Fibroblast of skin of abdomen (primary cell): ENCODE measurements around the gene CSTF2.

Experiments
- DNase-seq: peaks from one replicate; pipeline ENCODE4 v3.0.0-alpha.2; 2013

Gene CSTF2

DNA sequence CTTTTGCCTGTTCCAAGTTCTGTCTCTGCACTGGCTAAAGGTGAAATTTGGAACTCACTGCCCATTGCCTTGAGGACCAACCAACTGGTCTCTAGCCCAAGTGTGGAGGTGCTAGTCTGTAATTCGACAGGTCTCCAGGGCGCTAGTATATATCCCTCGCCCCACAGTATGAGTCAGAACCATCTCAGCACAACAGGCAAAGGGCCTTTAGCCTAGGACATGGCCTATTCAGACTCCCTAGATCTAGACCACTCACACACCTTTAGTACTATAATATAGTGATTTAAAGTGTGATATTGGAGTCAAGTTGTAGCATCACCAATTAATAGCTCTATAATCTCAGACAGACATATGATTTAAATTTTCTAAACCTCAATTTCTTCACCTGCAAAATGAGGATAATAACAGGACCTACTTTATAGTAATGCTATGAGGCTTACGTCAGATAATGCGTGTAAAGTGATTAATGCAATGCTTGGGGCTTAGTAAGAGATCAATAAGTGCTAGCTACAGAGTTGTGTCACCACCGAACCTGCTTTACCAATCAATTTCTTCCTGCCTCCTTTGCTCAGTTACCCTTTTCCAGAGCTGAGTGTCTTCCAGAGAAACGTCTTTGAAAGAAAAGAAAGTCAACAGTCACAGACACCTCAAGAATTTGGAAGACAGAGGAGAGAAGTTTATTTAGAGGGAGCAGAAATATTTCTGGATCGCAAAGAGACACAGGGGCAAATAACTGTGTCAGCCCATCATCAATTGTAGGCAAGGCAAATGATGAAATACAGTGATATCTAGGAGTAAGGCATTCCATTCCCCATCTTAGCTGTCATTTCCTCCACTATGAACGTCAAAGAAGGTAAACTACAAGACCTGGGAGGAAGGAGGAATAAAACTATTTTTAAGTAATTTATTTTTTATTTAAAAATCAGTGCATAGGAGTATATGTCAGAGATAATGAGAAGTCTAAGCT lies 51.7 kb downstream of the CSTF2 start:
- peak; percentile 21 for DNase-seq

DNA sequence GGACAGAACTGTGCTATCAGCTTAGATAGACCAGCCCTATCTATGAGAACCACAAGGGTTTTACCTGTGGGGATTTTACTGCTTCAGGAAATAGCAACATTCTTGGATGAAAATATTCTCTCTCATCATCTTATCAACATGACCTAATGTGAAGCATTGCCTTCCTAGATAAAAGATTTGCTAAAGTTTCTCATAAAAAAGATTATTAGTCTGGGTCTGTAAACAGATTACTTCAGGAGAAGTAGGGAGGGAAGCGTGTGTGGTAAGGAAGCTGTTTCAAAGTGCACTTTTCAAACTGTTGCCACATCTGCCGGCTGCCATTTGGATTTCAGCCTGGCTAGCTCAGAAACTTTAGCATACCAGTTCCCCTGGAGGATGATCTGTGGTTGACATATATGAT lies 54.1 kb downstream of the CSTF2 start, which contains the start of gene NOX1:
TSS of gene NOX1 (minus strand) at position 35 of the 400 bp plus-strand sequence. CDS start 220 bp downstream, outside the sequence.
- no peak for DNase-seq

DNA sequence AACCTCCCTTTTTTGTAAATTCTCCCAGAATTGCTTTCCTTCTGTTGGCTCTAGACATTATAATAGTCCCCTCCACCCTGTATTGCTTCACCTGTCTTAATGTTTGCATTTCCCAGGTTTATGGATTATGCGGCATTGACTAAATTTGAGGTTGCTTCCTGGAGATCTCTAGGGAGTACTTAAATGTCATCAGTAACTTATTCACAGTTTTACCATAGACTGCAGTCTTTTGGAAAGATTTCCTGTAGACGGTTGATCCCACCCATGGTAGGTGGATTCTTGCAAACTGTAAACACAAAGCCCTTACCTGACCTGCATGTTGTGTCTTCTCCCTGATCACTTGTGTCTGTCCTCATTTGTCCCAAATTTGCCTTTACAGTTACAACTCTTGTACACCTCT lies 60.2 kb downstream of the CSTF2 start:
- no peak for DNase-seq

DNA sequence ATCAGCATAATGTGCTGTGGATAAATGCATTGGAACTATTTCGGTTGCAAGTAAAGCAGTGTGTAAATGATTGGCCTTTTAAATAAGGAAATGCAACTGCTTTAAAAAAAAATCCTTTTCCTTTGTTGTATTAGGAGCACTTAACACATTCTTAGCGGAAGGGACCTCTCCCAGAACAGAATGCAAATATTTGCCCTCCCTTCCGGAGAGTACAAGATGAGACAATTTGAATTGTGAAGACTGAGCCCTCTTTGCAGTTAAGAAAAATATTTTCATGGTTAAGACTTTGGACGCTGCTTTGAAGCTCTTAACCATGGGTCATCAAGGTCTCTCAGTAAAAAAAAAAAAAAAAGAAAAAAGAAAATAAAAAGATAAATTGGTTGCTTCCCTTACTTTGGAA lies 63.5 kb downstream of the CSTF2 start:
- DNase-seq, result no peak
